ENCODE results near the gene FGR.

Gene FGR

DNA sequence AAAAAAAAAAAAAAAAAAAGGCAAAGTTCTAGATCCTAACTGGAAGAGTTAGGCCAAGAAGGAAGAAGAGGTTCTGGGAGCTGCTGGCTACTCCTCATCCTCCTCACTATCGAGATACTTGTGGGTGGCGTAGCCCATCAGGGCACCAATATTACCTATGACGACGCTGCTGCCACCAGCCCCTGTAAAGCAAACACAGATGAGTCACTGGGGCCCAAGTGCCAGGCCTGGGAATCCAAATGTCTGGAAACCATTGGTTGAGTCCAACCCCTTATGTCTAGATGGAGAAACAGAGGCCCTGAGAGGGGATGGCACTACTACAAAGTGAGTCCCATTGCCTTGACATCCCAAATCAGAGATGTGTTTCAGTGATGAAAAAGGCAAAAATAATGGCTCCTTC, 31.3 kb upstream of the FGR start:
- Mint-ChIP-seq H3K27ac (no peak overlapping the region), H3K36me3 (ENCODE audit: low read depth) (peaks cover 17% of the 10 kb centered on the region), H3K4me1 (ENCODE audit: low read depth) (peaks cover 41% of the 10 kb centered on the region), H3K9me3 (no peaks in the 10 kb centered on the region), H3K27me3 (ENCODE audit: low read depth) (no peaks in the 10 kb centered on the region), H3K4me3 (no peak overlapping the region)
- DNase-seq (ENCODE audit: low spot score) = no peak

DNA sequence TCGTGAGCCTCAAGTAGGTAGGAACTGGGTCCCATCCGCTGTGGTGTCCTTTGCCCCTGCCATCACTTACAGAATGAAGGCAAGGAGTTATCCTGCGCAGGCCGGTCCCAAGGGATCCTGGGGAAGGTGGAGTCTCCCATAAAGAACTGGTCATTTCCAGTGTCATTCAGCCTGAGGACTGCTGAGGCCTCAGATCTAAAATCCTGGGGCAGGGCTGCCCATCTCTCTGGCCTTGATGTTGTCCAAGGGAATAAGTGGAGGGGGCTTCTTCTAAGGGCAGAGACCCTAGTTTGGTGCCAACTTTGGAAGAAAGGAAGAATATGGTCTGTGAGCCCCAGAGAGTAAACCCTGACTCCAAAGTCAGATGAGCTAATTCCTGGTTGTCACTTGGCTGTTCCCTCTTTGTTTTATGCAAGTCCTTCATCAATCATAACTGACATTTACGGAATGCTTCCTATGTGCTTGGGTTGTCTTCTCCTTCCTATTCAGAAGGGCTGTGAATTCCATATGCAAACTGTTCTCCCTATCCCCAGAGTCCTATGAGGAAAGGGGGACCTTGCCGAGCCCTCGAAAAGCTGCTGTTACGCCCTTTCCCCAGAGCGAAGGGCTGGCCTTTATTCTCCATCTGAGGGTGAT, 30.1 kb upstream of the FGR start:
- H3K36me3 Mint-ChIP-seq (ENCODE audit: low read depth) = peaks cover 17% of the 10 kb centered on the region
- no peak overlapping the region for H3K4me3 Mint-ChIP-seq
- no peak for DNase-seq (ENCODE audit: low spot score)
- H3K27me3 Mint-ChIP-seq (ENCODE audit: low read depth) = no peaks in the 10 kb centered on the region
- H3K4me1 Mint-ChIP-seq (ENCODE audit: low read depth) = peaks cover 44% of the 10 kb centered on the region
- H3K27ac Mint-ChIP-seq = no peak overlapping the region
- H3K9me3 Mint-ChIP-seq = no peaks in the 10 kb centered on the region

DNA sequence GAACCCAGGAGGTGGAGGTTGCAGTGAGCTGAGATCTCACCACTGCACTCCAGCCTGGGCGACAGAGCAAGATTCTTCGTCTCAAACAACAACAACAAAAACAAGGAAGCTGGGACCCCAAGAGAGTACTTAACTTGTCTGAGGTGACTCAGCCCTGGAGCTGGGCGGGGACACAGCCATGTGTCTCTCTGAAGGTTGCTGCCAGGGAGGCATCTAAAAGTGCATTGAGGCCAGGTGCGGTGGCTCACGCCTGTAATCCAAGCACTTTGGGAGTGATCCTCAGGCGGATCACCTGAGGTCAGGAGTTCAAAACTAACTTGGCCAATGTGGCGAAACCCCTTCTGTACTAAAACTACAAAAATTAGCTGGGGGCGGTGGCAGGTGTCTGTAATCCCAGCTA, 29.3 kb upstream of the FGR start:
- H3K4me1 Mint-ChIP-seq (ENCODE audit: low read depth) = peaks cover 43% of the 10 kb centered on the region
- H3K4me3 Mint-ChIP-seq = no peak overlapping the region
- no peak for DNase-seq (ENCODE audit: low spot score)
- no peaks in the 10 kb centered on the region for H3K27me3 Mint-ChIP-seq (ENCODE audit: low read depth)
- H3K36me3 Mint-ChIP-seq (ENCODE audit: low read depth) = peaks cover 17% of the 10 kb centered on the region
- no peak overlapping the region for H3K27ac Mint-ChIP-seq
- H3K9me3 Mint-ChIP-seq = no peaks in the 10 kb centered on the region

DNA sequence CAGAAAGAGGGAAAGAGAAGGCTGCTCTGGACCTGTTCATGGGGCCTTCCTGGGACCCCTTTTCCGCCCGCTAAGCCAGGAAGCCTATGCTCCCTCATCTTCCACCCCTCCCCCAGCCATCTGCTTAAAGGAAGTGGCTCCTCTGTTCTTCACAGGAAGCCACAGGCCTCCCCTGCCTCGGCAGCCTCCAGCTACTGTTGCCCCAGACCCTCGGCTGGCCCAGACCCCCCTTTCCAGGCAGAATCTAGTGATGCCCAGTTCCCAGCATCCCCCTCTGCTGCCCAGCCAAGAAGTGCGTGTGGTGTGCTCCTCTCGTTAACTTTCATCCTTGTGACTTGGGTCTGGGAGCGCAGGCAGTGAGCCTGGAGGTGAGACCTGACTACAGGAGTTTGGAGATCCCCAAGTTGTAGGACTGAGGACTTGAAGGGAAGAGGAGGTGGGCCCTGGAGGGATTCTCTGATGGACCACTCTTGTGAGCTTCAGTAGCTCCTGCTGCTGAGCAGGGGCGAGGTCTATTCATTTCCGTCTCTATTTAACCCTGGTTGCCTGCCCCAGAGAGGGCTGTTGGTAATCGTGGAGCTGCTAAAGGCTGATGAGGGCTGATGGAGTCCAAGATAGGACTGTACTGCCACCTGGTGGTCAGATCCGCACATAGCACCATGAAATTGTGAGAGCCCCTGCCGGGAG, 27.9 kb upstream of the FGR start:
- Mint-ChIP-seq H3K4me3 (peak overlapping the region; percentile 81), H3K4me1 (ENCODE audit: low read depth) (peaks cover 50% of the 10 kb centered on the region), H3K36me3 (ENCODE audit: low read depth) (peaks cover 13% of the 10 kb centered on the region), H3K27me3 (ENCODE audit: low read depth) (no peaks in the 10 kb centered on the region), H3K27ac (peak overlapping the region; percentile 98), H3K9me3 (no peaks in the 10 kb centered on the region)
- DNase-seq (ENCODE audit: low spot score) = peak; percentile 84

DNA sequence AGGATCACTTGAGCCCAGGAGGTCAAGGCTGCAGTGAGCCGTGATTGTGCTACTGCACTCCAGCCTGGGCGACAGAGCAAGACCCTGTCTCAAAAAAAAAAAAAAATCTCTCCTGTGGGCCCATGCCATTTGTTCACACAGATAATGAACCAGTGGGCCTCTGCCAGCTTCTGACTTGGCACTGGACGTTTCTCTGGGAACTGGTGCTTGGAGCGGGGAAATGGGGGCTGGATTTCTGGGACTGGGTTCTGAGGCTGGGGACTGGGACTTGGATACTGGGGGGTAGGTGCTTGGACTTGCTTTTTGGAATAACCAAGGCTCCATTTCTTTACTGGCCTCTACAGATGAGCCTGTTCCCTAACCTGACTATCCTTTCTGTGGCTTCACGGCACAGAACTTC, 27.3 kb upstream of the FGR start:
- Mint-ChIP-seq H3K4me3 (peak overlapping the region; percentile 81), H3K36me3 (ENCODE audit: low read depth) (peaks cover 8% of the 10 kb centered on the region), H3K27ac (peak overlapping the region; percentile 98), H3K4me1 (ENCODE audit: low read depth) (peaks cover 47% of the 10 kb centered on the region), H3K9me3 (no peaks in the 10 kb centered on the region), H3K27me3 (ENCODE audit: low read depth) (no peaks in the 10 kb centered on the region)
- no peak for DNase-seq (ENCODE audit: low spot score)

DNA sequence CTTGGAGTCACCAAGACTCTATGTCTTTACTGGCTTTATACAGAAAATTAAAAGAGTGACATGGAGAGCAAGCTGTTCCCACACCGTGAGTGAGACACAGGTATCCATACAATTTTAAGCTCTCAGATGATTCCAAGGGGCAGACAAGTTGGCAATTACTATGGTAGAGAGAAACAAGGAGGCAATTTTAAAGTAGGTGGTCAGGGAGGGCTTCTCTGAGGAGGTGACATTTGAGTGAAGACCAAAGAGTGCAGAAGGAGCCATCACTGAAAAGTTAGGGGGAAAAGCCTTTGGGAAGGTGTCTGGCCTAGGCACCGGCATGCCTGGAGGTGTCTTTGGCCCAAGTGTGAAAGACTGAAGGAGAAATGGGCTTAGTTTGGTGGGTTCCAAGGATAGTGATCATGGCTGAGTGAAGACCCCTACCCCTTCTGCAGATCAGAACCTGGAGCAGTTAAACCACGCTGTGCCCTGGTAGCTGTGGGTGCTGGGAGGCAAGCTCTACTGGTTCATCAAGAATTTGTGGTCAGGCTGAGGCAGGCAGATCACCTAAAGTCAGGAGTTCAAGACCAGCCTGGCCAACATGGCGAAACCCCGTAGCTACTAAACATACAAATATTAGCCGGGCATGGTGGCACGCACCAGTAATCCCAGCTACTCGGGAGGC, 26.6 kb upstream of the FGR start:
- no peaks in the 10 kb centered on the region for H3K9me3 Mint-ChIP-seq
- H3K27ac Mint-ChIP-seq = peak overlapping the region; percentile 99
- no peaks in the 10 kb centered on the region for H3K27me3 Mint-ChIP-seq (ENCODE audit: low read depth)
- peak overlapping the region; percentile 9 for H3K4me3 Mint-ChIP-seq
- peaks cover 50% of the 10 kb centered on the region for H3K4me1 Mint-ChIP-seq (ENCODE audit: low read depth)
- no peak for DNase-seq (ENCODE audit: low spot score)
- peaks cover 4% of the 10 kb centered on the region for H3K36me3 Mint-ChIP-seq (ENCODE audit: low read depth)

DNA sequence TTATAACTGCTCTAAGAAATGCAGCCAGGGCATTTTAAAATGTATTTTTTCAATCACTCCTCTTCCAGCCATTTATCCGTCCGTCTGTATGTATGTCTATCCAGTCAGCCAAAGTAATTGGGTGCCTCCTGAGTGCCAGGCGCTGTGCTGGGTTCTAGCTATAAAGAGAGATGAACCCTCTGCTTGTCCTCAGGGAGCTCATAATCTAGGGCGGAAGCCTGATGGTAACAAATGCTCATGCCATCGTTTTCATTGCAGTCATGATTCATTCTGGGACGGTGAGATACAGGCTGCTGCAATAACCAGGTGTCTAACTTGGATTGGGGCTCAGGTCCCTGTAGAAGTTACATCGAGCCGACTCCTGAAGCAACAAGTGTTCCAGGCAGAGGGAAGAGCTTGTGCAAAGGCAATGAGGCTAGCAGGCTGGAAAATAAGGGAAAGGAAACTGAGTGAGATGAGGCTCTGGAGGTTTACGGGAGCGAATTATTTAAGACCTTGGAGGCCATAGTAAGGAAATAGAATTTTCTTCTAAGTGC, 25.4 kb upstream of the FGR start:
- H3K4me3 Mint-ChIP-seq = peak overlapping the region; percentile 93
- H3K4me1 Mint-ChIP-seq (ENCODE audit: low read depth) = peaks cover 56% of the 10 kb centered on the region
- peak overlapping the region; percentile 99 for H3K27ac Mint-ChIP-seq
- no peak for DNase-seq (ENCODE audit: low spot score)
- no peaks in the 10 kb centered on the region for H3K36me3 Mint-ChIP-seq (ENCODE audit: low read depth)
- H3K27me3 Mint-ChIP-seq (ENCODE audit: low read depth) = no peaks in the 10 kb centered on the region
- H3K9me3 Mint-ChIP-seq = no peaks in the 10 kb centered on the region

DNA sequence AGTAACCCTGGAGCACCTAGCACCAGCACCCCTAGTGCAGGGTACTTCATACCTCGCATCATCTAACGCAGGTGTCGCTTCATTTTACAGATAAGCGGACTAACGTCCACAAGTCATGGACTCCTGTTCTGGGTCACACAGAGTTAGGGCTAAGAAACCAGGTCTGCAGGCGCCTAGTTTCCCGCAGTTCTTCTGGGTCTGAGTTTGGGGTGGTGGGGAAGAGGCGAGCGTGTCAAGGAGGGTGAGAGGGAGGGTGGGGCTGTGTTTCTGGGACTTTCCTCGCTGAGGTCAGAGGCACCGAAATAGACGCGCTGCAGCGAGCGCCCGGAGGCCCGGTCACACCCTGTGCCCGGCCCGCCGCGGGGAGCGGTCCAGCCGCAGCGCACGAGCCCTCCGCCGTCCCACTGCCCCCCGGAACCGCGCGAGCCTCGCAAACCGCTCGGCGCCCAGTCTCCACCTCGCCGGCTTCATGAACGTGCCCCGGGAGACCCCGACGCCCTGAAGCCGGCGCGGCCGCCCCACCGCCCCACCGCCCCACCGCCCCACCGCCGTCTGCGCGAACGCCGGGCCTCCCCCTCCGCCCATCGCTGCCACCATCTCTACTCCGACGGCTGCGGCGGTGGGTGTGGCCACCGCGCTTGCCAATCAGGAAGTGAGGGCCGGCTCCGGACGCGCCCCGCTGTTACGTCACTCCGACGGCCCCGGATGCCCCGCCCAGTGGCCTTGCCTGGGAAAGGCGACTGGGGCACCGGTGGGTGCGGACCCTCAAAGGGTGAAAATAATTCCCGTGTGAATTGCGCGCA, 24.7 kb upstream of the FGR start:
- H3K4me1 Mint-ChIP-seq (ENCODE audit: low read depth) = peaks cover 54% of the 10 kb centered on the region
- no peaks in the 10 kb centered on the region for H3K36me3 Mint-ChIP-seq (ENCODE audit: low read depth)
- no peaks in the 10 kb centered on the region for H3K27me3 Mint-ChIP-seq (ENCODE audit: low read depth)
- peak; percentile 90 for DNase-seq (ENCODE audit: low spot score)
- peak overlapping the region; percentile 99 for H3K27ac Mint-ChIP-seq
- H3K4me3 Mint-ChIP-seq = peak overlapping the region; percentile 93
- no peaks in the 10 kb centered on the region for H3K9me3 Mint-ChIP-seq

DNA sequence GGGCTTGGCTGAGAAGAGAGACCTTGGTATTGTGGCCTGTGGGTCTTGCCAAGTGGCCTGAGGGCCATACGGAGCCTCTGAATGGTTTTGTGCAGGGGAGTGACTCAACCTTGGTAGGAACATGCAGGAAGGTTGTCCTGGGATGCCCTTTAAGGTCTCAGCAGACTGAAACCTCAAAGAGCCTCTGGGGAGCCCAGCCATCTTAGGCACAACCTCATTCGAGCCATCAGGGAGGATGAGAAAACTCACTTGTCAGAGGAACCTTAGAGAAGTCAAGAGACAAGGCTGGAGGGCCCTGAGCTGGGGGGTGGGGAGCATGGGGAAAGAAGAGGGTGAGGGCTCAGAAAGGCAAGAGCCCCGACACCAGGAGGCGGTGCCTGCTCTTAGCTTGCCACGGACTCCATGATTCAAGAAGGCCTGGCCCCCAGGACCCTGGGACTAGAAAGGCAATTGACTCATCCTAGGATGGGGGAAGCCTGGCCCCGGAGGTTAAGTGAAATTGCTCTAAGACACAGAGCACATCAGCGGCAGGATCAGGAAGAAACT, 24.0 kb upstream of the FGR start:
- Mint-ChIP-seq H3K36me3 (ENCODE audit: low read depth) (no peaks in the 10 kb centered on the region), H3K27ac (peak overlapping the region; percentile 98), H3K4me1 (ENCODE audit: low read depth) (peaks cover 54% of the 10 kb centered on the region), H3K4me3 (peak overlapping the region; percentile 87), H3K9me3 (no peaks in the 10 kb centered on the region), H3K27me3 (ENCODE audit: low read depth) (no peaks in the 10 kb centered on the region)
- DNase-seq (ENCODE audit: low spot score) = peak; percentile 45

DNA sequence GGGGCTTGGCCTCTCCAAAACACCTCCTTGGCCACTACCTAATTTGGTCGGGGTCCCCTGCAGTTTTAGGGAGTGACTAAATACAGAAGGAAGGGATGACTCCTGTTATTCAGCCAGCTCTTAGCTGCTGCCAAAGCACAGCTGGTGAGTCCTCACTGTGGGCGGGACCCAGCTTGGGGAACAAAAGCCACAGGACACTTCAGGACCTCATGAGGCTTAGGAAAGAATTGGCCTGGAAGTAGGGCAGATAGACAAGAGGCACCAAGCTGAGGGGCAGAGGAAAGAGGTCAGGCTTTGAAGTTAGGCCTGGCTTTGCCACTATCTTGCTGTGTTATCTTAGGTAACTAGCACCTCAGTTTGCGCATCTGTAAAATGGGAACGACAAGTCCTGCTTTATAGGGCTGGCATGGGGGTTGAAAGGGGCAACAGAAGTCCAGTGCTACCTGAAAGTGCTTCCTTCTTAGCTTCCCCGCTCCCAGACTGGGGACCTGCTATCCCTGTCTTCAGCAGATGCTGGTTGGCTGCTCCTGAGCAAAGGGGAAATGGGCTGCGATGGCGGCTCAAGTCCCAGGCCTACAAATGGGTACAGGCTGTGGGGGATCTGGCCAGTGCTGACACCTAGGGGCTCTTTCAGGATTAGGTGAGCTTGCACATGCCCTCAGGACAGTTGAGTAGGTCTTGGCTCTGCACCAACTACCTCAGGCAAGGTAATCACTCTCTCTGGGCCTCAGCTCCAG, 21.3 kb upstream of the FGR start:
- DNase-seq (ENCODE audit: low spot score) = no peak
- Mint-ChIP-seq H3K36me3 (ENCODE audit: low read depth) (no peaks in the 10 kb centered on the region), H3K9me3 (no peaks in the 10 kb centered on the region), H3K27me3 (ENCODE audit: low read depth) (no peaks in the 10 kb centered on the region), H3K27ac (no peak overlapping the region), H3K4me3 (no peak overlapping the region), H3K4me1 (ENCODE audit: low read depth) (peaks cover 35% of the 10 kb centered on the region)

DNA sequence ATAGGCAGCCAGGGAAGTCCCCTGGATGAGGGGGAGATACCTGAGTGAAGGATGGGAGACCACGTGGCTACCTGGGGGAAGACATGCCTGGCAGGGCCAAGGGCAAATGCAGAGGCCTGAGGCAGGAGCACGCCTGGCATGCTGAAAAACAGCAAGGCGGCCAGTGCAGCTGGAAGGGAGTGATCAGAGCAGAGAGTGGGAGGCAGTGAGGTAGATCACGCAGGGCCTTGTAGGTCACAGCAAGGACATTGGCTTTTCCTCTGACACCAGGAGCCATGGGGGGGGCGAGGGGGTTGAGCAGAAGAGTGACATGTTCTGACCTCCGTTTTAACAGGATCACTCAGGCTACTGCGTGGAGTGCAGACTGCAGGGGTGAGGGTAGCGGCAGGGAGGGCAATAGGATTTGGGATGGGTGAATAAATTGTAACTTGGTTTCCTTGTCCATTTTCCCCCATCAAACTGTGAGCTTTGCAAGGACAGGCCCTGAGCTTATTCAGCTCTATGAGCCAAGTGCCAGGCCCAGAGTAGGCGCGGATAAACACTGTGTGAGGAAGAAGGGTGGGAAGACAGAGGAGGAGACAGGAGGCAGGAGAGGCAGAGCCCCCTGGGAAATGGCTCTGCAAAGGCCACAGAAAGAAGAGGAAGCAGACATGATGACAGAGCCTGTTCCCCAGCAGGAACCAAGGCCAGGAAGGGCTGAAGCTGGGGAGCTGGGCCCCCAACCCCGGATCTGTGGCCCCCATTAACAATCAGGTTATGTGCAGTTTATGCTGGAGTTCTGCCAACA, 20.4 kb upstream of the FGR start:
- Mint-ChIP-seq H3K4me3 (no peak overlapping the region), H3K36me3 (ENCODE audit: low read depth) (no peaks in the 10 kb centered on the region), H3K4me1 (ENCODE audit: low read depth) (peaks cover 32% of the 10 kb centered on the region), H3K27ac (peak overlapping the region; percentile 43), H3K9me3 (no peaks in the 10 kb centered on the region), H3K27me3 (ENCODE audit: low read depth) (no peaks in the 10 kb centered on the region)
- no peak for DNase-seq (ENCODE audit: low spot score)

DNA sequence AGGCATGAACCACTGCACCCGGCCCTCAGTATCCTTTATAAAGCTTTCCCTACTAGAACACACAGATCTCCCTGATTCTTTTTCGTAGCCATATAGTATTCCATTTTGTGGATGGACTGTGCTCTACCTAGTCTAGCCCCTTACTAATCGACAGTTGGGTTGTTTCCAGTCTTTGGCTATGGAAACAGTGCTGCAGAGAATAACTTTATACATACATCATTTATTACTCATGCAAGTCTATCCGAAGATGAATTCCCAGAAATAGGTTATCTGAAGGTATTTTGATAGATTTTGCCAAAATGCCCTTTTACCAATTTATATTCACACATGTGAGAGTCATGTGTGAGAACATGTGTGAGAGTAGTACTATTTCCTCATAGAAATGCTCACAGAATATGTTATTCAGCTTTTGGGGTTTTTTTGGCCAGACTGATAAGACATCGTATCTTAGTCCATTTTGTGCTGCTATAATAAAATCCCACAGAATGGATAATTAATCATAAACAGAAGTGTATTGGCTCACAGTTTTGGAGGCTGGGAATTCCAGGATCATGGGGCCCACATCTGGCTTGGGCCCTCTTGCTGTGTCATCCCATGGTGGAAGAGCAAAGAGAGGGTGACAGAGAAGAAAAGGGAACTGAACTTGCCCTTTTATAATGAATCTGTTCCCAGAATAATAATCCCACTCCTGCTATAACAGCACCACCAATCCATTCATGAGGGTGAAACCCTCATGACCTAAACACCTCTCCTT, 17.3 kb upstream of the FGR start:
- no peaks in the 10 kb centered on the region for H3K27me3 Mint-ChIP-seq (ENCODE audit: low read depth)
- no peak overlapping the region for H3K27ac Mint-ChIP-seq
- peaks cover 25% of the 10 kb centered on the region for H3K4me1 Mint-ChIP-seq (ENCODE audit: low read depth)
- no peaks in the 10 kb centered on the region for H3K36me3 Mint-ChIP-seq (ENCODE audit: low read depth)
- H3K9me3 Mint-ChIP-seq = no peaks in the 10 kb centered on the region
- H3K4me3 Mint-ChIP-seq = no peak overlapping the region
- DNase-seq (ENCODE audit: low spot score) = no peak

Measured in T-helper 2 cell treated with Interferon-gamma antibody and Interleukin-4, amounts not matched to agents 5 μg/mL and 100 μg/mL, for 36 hours (primary cell).